Measurements from ENCODE around the gene NR2C2. TPM values are rescaled to one million over a fixed set of nuclear protein-coding genes. Genes with fewer than 3 reads are reported as not detected.

Gene NR2C2
- total and polyA plus RNA-seq, 8 donors, result 37.7 to 65.4 (median 55.8) TPM

- peaks cover 0 to 83% of the 10 kb centered on the region in 2 donors for H3K36me3 ChIP-seq
- H3K4me3 ChIP-seq, result no peak overlapping the region
- no peak overlapping the region for H3K27ac ChIP-seq
- no peaks in the 10 kb centered on the region for H3K27me3 ChIP-seq
- DNase-seq (no peak), ATAC-seq (no peak)
- no peak for TF ChIP-seq CTCF (IDR thresholded peaks at IDR 0.05)
- H3K9me3 ChIP-seq, result no peaks in the 10 kb centered on the region
- intact Hi-C loops (cut with DNase I), result no loop called here
- no peaks in the 10 kb centered on the region for H3K4me1 ChIP-seq
Observed at GRCh38 chr3:15050405-15051092, 103.2 kb downstream of the NR2C2 start.

GRCh38 chr3:15051531-15051930 lies 104.1 kb downstream of the NR2C2 start:
- Histone ChIP-seq H3K4me3 (no peak overlapping the region), H3K27ac (no peak overlapping the region), H3K9me3 (no peaks in the 10 kb centered on the region), H3K36me3 (peaks cover 0 to 78% of the 10 kb centered on the region in 2 donors), H3K4me1 (no peaks in the 10 kb centered on the region), H3K27me3 (no peaks in the 10 kb centered on the region)
- DNase-seq (no peak), ATAC-seq (peak; percentile 92)
- intact Hi-C loops (cut with DNase I), result no loop called here
- TF ChIP-seq CTCF (IDR thresholded peaks at IDR 0.05), result peak; percentile 41 to 62

- no peak overlapping the region for H3K4me3 ChIP-seq
- no peaks in the 10 kb centered on the region for H3K4me1 ChIP-seq
- no peak for TF ChIP-seq CTCF (IDR thresholded peaks at IDR 0.05)
- DNase-seq, result peak in 1 of 4 donors; percentile 56
- no peaks in the 10 kb centered on the region for H3K9me3 ChIP-seq
- ATAC-seq, result no peak
- no peak overlapping the region for H3K27ac ChIP-seq
- no peaks in the 10 kb centered on the region for H3K27me3 ChIP-seq
- H3K36me3 ChIP-seq, result peaks cover 0 to 78% of the 10 kb centered on the region in 2 donors
- intact Hi-C loops (cut with DNase I), result no loop called here
Observed at GRCh38 chr3:15052335-15053242, 105.2 kb downstream of the NR2C2 start.

- H3K9me3 ChIP-seq, result no peaks in the 10 kb centered on the region
- no peaks in the 10 kb centered on the region for H3K4me1 ChIP-seq
- H3K36me3 ChIP-seq, result peaks cover 0 to 78% of the 10 kb centered on the region in 2 donors
- H3K4me3 ChIP-seq, result no peak overlapping the region
- DNase-seq (no peak), ATAC-seq (no peak)
- intact Hi-C loops (cut with DNase I), result no loop called here
- TF ChIP-seq CTCF (IDR thresholded peaks at IDR 0.05), result no peak
- no peaks in the 10 kb centered on the region for H3K27me3 ChIP-seq
- H3K27ac ChIP-seq, result no peak overlapping the region
Observed at GRCh38 chr3:15053541-15053940, 106.2 kb downstream of the NR2C2 start.

GRCh38 chr3:15055019-15055557 lies 107.7 kb downstream of the NR2C2 start:
- H3K9me3 ChIP-seq, result no peaks in the 10 kb centered on the region
- intact Hi-C loops (cut with DNase I), result no loop called here
- no peaks in the 10 kb centered on the region for H3K27me3 ChIP-seq
- no peaks in the 10 kb centered on the region for H3K4me1 ChIP-seq
- H3K36me3 ChIP-seq, result peaks cover 0 to 72% of the 10 kb centered on the region in 2 donors
- no peak for DNase-seq
- H3K4me3 ChIP-seq, result no peak overlapping the region
- no peak for ATAC-seq
- TF ChIP-seq CTCF (IDR thresholded peaks at IDR 0.05), result no peak
- no peak overlapping the region for H3K27ac ChIP-seq
